Peyer's patch (tissue), 4 donors: ENCODE measurements around the gene TATDN2. TPM values are rescaled to one million over a fixed set of nuclear protein-coding genes. Genes with fewer than 3 reads are reported as not detected.

Experiments used
- DNase-seq, 3 donors: peaks; one replicate each; pipeline ENCODE4 v3.0.0-alpha.2; 2017 to 2019
- H3K27ac ChIP-seq, 4 donors: fragments of 200-600 bp; sonication (generic); one replicate each; pipeline ENCODE4 v1.5.1; 2016 to 2019
- H3K27me3 ChIP-seq, 2 donors: fragments of 200-600 bp; sonication (generic); one replicate each; pipeline ENCODE4 v1.5.1; 2019
- H3K36me3 ChIP-seq, 3 donors: fragments of 200-600 bp; sonication (generic); one replicate each; pipeline ENCODE4 v1.5.1; 2016 to 2019
- H3K4me1 ChIP-seq, 4 donors: fragments of 200-600 bp; sonication (generic); one replicate each; pipeline ENCODE4 v1.5.1; 2016 to 2019
- H3K4me3 ChIP-seq, 4 donors: fragments of 200-600 bp; sonication (generic); 1 replicate in 3 of 4; 2 replicates in 1 of 4; pipeline ENCODE4 v1.5.1; 2016 to 2019; ENCODE audit warnings: mild to moderate bottlenecking in 1 of 4
- H3K9me3 ChIP-seq, 4 donors: fragments of 200-600 bp; sonication (generic); one replicate each; pipeline ENCODE4 v1.5.1; 2016 to 2019; ENCODE audit warnings: mild to moderate bottlenecking in 1 of 4
- CTCF ChIP-seq, 6 experiments: fragments of 450-650 bp in 4 of 6; fragments of 200-600 bp in 2 of 6; sonication (generic) in 1 of 6; IDR thresholded peaks; one replicate each; pipeline ENCODE4 v1.5.1; 2017 to 2019; ENCODE audit warnings: antibody characterized with exemption in 6 of 6, mild to moderate bottlenecking in 3 of 6, moderate library complexity in 1 of 6
- POLR2A ChIP-seq, 2 donors: fragments of 450-650 bp; IDR thresholded peaks; one replicate each; pipeline ENCODE4 v1.5.1; 2017; ENCODE audit warnings: antibody characterized with exemption in 2 of 2, mild to moderate bottlenecking in 2 of 2, moderate library complexity in 2 of 2
- total RNA-seq, 4 donors: library from RNA; depleted of rRNA; stranded (reverse); fragments of >200 nt; gene quantifications; one replicate each; pipeline ENCODE4 v1.1.0, GENCODE V29; 2016

The TATDN2 gene
- total RNA-seq, 4 donors from 2014 or later: 30.3 to 52.8 (median 36.9) TPM

- Histone ChIP-seq H3K9me3 (no peaks in the 10 kb centered on the region), H3K4me3 (no peak overlapping the region), H3K36me3 (peaks cover 0 to 90% (median 0%) of the 10 kb centered on the region in 3 donors), H3K4me1 (no peaks in the 10 kb centered on the region), H3K27me3 (no peaks in the 10 kb centered on the region), H3K27ac (no peak overlapping the region)
- no peak for DNase-seq
- TF ChIP-seq POLR2A (IDR thresholded peaks at IDR 0.05): no peak
- TF ChIP-seq CTCF (IDR thresholded peaks at IDR 0.05): no peak
Measured at GRCh38 chr3:10312391-10312790, 64.1 kb downstream of the TATDN2 start.

GRCh38 chr3:10312861-10313260 lies 64.6 kb downstream of the TATDN2 start:
- peaks cover 0 to 90% (median 0%) of the 10 kb centered on the region in 3 donors for H3K36me3 ChIP-seq
- TF ChIP-seq POLR2A (IDR thresholded peaks at IDR 0.05) (no peak), CTCF (IDR thresholded peaks at IDR 0.05) (no peak)

GRCh38 chr3:10315101-10315500 lies 66.8 kb downstream of the TATDN2 start:
- H3K36me3 ChIP-seq: peaks cover 0 to 81% (median 0%) of the 10 kb centered on the region in 3 donors
- H3K27me3 ChIP-seq: no peaks in the 10 kb centered on the region
- no peaks in the 10 kb centered on the region for H3K9me3 ChIP-seq
- DNase-seq: no peak
- H3K4me3 ChIP-seq: no peak overlapping the region
- TF ChIP-seq CTCF (IDR thresholded peaks at IDR 0.05) (no peak), POLR2A (IDR thresholded peaks at IDR 0.05) (no peak)
- H3K27ac ChIP-seq: no peak overlapping the region
- peaks cover 0 to 24% (median 3%) of the 10 kb centered on the region in 4 donors for H3K4me1 ChIP-seq

More at GRCh38 chr3:10312861-10313260, 64.6 kb downstream of the TATDN2 start:
- no peak for DNase-seq
- H3K27ac ChIP-seq: no peak overlapping the region
- H3K27me3 ChIP-seq: no peaks in the 10 kb centered on the region
- H3K4me3 ChIP-seq: no peak overlapping the region
- peaks cover 0 to 4% (median 0%) of the 10 kb centered on the region in 4 donors for H3K4me1 ChIP-seq
- H3K9me3 ChIP-seq: no peaks in the 10 kb centered on the region

- peaks cover 0 to 27% (median 4%) of the 10 kb centered on the region in 4 donors for H3K4me1 ChIP-seq
- TF ChIP-seq CTCF (IDR thresholded peaks at IDR 0.05) (no peak), POLR2A (IDR thresholded peaks at IDR 0.05) (no peak)
- H3K36me3 ChIP-seq: peaks cover 0 to 74% (median 0%) of the 10 kb centered on the region in 3 donors
- no peaks in the 10 kb centered on the region for H3K9me3 ChIP-seq
- no peak overlapping the region for H3K27ac ChIP-seq
- DNase-seq: no peak
- no peaks in the 10 kb centered on the region for H3K27me3 ChIP-seq
- no peak overlapping the region for H3K4me3 ChIP-seq
Measured at GRCh38 chr3:10315771-10316344, 67.6 kb downstream of the TATDN2 start.

GRCh38 chr3:10317311-10317960 lies 69.2 kb downstream of the TATDN2 start:
- peaks cover 0 to 58% (median 0%) of the 10 kb centered on the region in 3 donors for H3K36me3 ChIP-seq

More at GRCh38 chr3:10317311-10317960, 69.2 kb downstream of the TATDN2 start:
- Histone ChIP-seq H3K27me3 (no peaks in the 10 kb centered on the region), H3K4me1 (peaks cover 0 to 27% (median 4%) of the 10 kb centered on the region in 4 donors), H3K9me3 (no peaks in the 10 kb centered on the region), H3K27ac (peak overlapping the region in 2 of 4 donors; percentile 65), H3K4me3 (no peak overlapping the region)
- TF ChIP-seq CTCF (IDR thresholded peaks at IDR 0.05): no peak
- TF ChIP-seq POLR2A (IDR thresholded peaks at IDR 0.05): no peak
- peak in 1 of 3 donors; percentile 74 for DNase-seq
